Activated CD4-positive, alpha-beta T cell treated with anti-CD3 and anti-CD28 coated beads, Interleukin-2, amount 50 U/mL, for 48 hours (primary cell): ENCODE results near the gene MKNK2.

Source experiments
- DNase-seq, 2 experiments: peaks; one replicate each; pipeline ENCODE4 v3.0.0-alpha.2; 2020

MKNK2 gene

GRCh38 chr19:2079865-2080301 is 28.8 kb upstream of the MKNK2 start:
- DNase-seq, result no peak

GRCh38 chr19:2079076-2079864 is 28.2 kb upstream of the MKNK2 start:
- DNase-seq, result no peak

- DNase-seq, result no peak
Observed at GRCh38 chr19:2077833-2078619, 27.0 kb upstream of the MKNK2 start.

- no peak for DNase-seq
Observed at GRCh38 chr19:2077398-2077797, 26.4 kb upstream of the MKNK2 start.

GRCh38 chr19:2076526-2076944 is 25.5 kb upstream of the MKNK2 start:
- no peak for DNase-seq

GRCh38 chr19:2072757-2073551 is 21.9 kb upstream of the MKNK2 start:
- DNase-seq, result no peak

- DNase-seq, result no peak
Observed at GRCh38 chr19:2070986-2071673, 20.1 kb upstream of the MKNK2 start.

- DNase-seq, result no peak
Observed at GRCh38 chr19:2070436-2070827, 19.4 kb upstream of the MKNK2 start.

GRCh38 chr19:2064788-2065524 is 13.9 kb upstream of the MKNK2 start:
- no peak for DNase-seq

GRCh38 chr19:2064395-2064787 is 13.3 kb upstream of the MKNK2 start:
- no peak for DNase-seq

- DNase-seq, result no peak
Observed at GRCh38 chr19:2063824-2064223, 12.8 kb upstream of the MKNK2 start.

GRCh38 chr19:2062770-2063169 is 11.7 kb upstream of the MKNK2 start:
- DNase-seq, result no peak

GRCh38 chr19:2062389-2062729 is 11.3 kb upstream of the MKNK2 start:
- no peak for DNase-seq

GRCh38 chr19:2061495-2062388 is 10.7 kb upstream of the MKNK2 start:
- peak; percentile 99 for DNase-seq

- DNase-seq, result peak; percentile 60 to 67
Observed at GRCh38 chr19:2060884-2061494, 9.9 kb upstream of the MKNK2 start.

- no peak for DNase-seq
Observed at GRCh38 chr19:2059422-2060201, 8.6 kb upstream of the MKNK2 start.

- DNase-seq, result no peak
Observed at GRCh38 chr19:2058570-2059421, 7.8 kb upstream of the MKNK2 start.
